ENCODE results near the gene ABHD17A. TPM values are rescaled to one million over a fixed set of nuclear protein-coding genes. Genes with fewer than 3 reads are reported as not detected.

ABHD17A gene
- total and polyA plus RNA-seq, 9 of the 15 experiments (the other 6 are each of a cell fraction or from before 2014, with no cell fraction given): 0.04 to 135 (median 21.8) TPM; not detected in 1

DNA sequence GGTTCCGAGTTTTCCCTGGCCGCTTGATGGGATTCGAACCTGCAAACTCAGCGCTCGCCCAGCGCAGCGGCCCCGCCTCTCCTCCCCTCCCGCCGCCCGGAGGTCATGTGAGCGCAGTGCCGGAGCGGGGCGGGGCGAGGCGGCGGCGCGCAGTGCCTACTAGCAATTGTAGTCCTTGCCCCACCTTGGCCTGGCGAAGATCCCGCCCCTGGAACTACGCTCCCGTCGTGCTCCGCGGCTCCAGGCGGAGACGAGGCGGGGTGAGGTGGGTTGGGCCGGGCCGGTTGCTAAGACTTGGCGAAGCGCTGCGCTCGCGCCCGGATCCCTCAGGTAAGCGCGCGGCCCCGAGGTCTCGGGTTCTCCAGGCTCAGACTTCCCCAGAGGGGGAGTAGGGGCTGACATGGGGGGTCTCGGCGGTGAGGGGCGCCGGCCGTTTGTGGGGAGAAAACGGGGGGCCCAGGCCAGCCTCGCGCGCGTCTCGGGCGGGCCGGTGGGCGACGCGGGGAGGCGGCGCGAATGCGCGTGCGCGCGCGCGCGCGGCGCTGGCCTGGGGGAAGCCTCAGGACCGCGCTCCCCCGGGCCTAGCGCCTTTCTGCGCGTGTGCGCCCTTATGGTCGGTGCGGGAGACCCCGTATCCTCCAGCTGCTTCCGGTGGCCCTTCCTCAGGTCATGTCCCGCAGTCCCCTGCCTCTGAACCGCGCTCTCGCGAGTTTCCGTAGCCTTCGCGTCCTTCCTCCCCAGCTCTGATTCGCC is 20.0 kb upstream of the ABHD17A start, which contains the start of the genes ADAT3 and SCAMP4 (continued):
- TF ChIP-seq CBX3 (IDR thresholded peaks at IDR 0.05; ENCODE audit: borderline replicate concordance in 1 of 2, low read length in 2 of 2) (peak in 1 of 2 experiments; percentile 55; a peak in 1 of 3 replicates), BCLAF1 (IDR thresholded peaks at IDR 0.05; ENCODE audit: borderline replicate concordance in 1 of 2, control insufficient read depth in 1 of 2, low read depth in 2 of 2, low read length in 1 of 2) (peak in 1 of 2 experiments; percentile 87; a peak in 2 of 4 replicates), ZNF224 (CRISPR knock-in tag; IDR thresholded peaks at IDR 0.05) (no peak), CCNT2 (IDR thresholded peaks at IDR 0.05; ENCODE audit: borderline replicate concordance, extremely low read depth, insufficient read length, low read depth, low read length) (peak; percentile 66), ZNF3 (CRISPR knock-in tag; IDR thresholded peaks at IDR 0.05) (no peak), SRSF1 (IDR thresholded peaks at IDR 0.05; ENCODE audit: low read depth, low read length) (no peak), IRF2 (CRISPR knock-in tag; IDR thresholded peaks at IDR 0.05) (no peak), REST (IDR thresholded peaks at IDR 0.05; ENCODE audit: borderline replicate concordance) (peak; percentile 54), REST (CRISPR knock-in tag; IDR thresholded peaks at IDR 0.05; ENCODE audit: low read depth) (no peak), RBM22 (IDR thresholded peaks at IDR 0.05; ENCODE audit: low read depth, low read length, poor library complexity, severe bottlenecking) (no peak), SMARCB1 (IDR thresholded peaks at IDR 0.05; ENCODE audit: insufficient read length, low read depth) (no peak), TARDBP (IDR thresholded peaks at IDR 0.05) (no peak), HDAC2 (IDR thresholded peaks at IDR 0.05) (peak; percentile 86; the same call in 1 of the 2 replicates)
- TF ChIP-seq, protein P1, sequence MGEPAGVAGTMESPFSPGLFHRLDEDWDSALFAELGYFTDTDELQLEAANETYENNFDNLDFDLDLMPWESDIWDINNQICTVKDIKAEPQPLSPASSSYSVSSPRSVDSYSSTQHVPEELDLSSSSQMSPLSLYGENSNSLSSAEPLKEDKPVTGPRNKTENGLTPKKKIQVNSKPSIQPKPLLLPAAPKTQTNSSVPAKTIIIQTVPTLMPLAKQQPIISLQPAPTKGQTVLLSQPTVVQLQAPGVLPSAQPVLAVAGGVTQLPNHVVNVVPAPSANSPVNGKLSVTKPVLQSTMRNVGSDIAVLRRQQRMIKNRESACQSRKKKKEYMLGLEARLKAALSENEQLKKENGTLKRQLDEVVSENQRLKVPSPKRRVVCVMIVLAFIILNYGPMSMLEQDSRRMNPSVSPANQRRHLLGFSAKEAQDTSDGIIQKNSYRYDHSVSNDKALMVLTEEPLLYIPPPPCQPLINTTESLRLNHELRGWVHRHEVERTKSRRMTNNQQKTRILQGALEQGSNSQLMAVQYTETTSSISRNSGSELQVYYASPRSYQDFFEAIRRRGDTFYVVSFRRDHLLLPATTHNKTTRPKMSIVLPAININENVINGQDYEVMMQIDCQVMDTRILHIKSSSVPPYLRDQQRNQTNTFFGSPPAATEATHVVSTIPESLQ (CRISPR knock-in tag; IDR thresholded peaks at IDR 0.05): 0 out of 2 replicates have a peak, but pooled peaks have one; percentile 35

All from K562 (cell line).